ENCODE results near the gene TRIM27.
"Not testable (repeated sequence)": the region's sequence is repeated elsewhere in the genome, so short reads cannot be mapped to it uniquely, and the experiment has no call there.

The TRIM27 gene

GRCh38 chr6:28923318-28924102 is at the start of gene TRIM27:
Gene TRIM27 (minus strand): TSS chr6:28923985. CDS start chr6:28923632, 353 bp downstream.
- no peak for TF ChIP-seq ZNF274 (IDR thresholded peaks at IDR 0.05; ENCODE audit: low read depth, low read length)
- peak within 1 kb of the TSS; percentile 99 for H3K4me3 ChIP-seq (ENCODE audit: low read length)

GRCh38 chr6:28970056-28970455 is 46.3 kb upstream of the TRIM27 start:
- not testable (repeated sequence) for H3K4me3 ChIP-seq (ENCODE audit: low read length)

- no peak overlapping the region for H3K4me3 ChIP-seq (ENCODE audit: low read length)
- TF ChIP-seq ZNF274 (IDR thresholded peaks at IDR 0.05; ENCODE audit: low read depth, low read length), result no peak
Observed at GRCh38 chr6:28969129-28969528, 45.3 kb upstream of the TRIM27 start.

- TF ChIP-seq ZNF274 (IDR thresholded peaks at IDR 0.05; ENCODE audit: low read depth, low read length), result no peak
- no peak overlapping the region for H3K4me3 ChIP-seq (ENCODE audit: low read length)
Observed at GRCh38 chr6:28968476-28968875, 44.7 kb upstream of the TRIM27 start.

- no peak overlapping the region for H3K4me3 ChIP-seq (ENCODE audit: low read length)
- no peak for TF ChIP-seq ZNF274 (IDR thresholded peaks at IDR 0.05; ENCODE audit: low read depth, low read length)
Observed at GRCh38 chr6:28965706-28966105, 41.9 kb upstream of the TRIM27 start.

- no peak overlapping the region for H3K4me3 ChIP-seq (ENCODE audit: low read length)
- TF ChIP-seq ZNF274 (IDR thresholded peaks at IDR 0.05; ENCODE audit: low read depth, low read length), result no peak
Observed at GRCh38 chr6:28960846-28961500, 37.2 kb upstream of the TRIM27 start.

GRCh38 chr6:28958561-28959243 is 34.9 kb upstream of the TRIM27 start:
- not testable (repeated sequence) for H3K4me3 ChIP-seq (ENCODE audit: low read length)

GRCh38 chr6:28957795-28958314 is 34.1 kb upstream of the TRIM27 start:
- H3K4me3 ChIP-seq (ENCODE audit: low read length), result not testable (repeated sequence)

GRCh38 chr6:28956331-28956730 is 32.5 kb upstream of the TRIM27 start:
- H3K4me3 ChIP-seq (ENCODE audit: low read length), result no peak overlapping the region

GRCh38 chr6:28953585-28954258 is 29.9 kb upstream of the TRIM27 start:
- no peak for TF ChIP-seq ZNF274 (IDR thresholded peaks at IDR 0.05; ENCODE audit: low read depth, low read length)
- peak overlapping the region; percentile 94 for H3K4me3 ChIP-seq (ENCODE audit: low read length)

More at GRCh38 chr6:28956331-28956730, 32.5 kb upstream of the TRIM27 start:
- TF ChIP-seq ZNF274 (IDR thresholded peaks at IDR 0.05; ENCODE audit: low read depth, low read length), result no peak

- TF ChIP-seq ZNF274 (IDR thresholded peaks at IDR 0.05; ENCODE audit: low read depth, low read length), result no peak
- peak overlapping the region; percentile 94 for H3K4me3 ChIP-seq (ENCODE audit: low read length)
Observed at GRCh38 chr6:28953039-28953584, 29.3 kb upstream of the TRIM27 start.

- H3K4me3 ChIP-seq (ENCODE audit: low read length), result not testable (repeated sequence)
Observed at GRCh38 chr6:28949656-28950195, 25.9 kb upstream of the TRIM27 start.

- no peak for TF ChIP-seq ZNF274 (IDR thresholded peaks at IDR 0.05; ENCODE audit: low read depth, low read length)
- H3K4me3 ChIP-seq (ENCODE audit: low read length), result no peak overlapping the region
Observed at GRCh38 chr6:28948782-28949486, 25.1 kb upstream of the TRIM27 start.

Data from GM08714 (cell line).